HFF-Myc (cell line): Measurements from ENCODE around the gene TMEM25.

Source experiments
- DNase-seq: peaks from one replicate; pipeline ENCODE4 v3.0.0-alpha.2; 2011; ENCODE audit warnings: low read depth; ENCODE audit errors: extremely low read depth
- H3K4me3 ChIP-seq: replicated peaks from 2 replicates; pipeline ENCODE4 v1.5.1; 2011; ENCODE audit warnings: low read depth, mild to moderate bottlenecking, control low read depth, low read length
- TF ChIP-seq, protein P1 (sequence below): IDR thresholded peaks from 2 replicates; pipeline ENCODE4 v1.5.1; 2012; ENCODE audit warnings: mild to moderate bottlenecking, low read depth, low read length, control low read depth; ENCODE audit errors: missing control alignments

The TMEM25 gene

DNA sequence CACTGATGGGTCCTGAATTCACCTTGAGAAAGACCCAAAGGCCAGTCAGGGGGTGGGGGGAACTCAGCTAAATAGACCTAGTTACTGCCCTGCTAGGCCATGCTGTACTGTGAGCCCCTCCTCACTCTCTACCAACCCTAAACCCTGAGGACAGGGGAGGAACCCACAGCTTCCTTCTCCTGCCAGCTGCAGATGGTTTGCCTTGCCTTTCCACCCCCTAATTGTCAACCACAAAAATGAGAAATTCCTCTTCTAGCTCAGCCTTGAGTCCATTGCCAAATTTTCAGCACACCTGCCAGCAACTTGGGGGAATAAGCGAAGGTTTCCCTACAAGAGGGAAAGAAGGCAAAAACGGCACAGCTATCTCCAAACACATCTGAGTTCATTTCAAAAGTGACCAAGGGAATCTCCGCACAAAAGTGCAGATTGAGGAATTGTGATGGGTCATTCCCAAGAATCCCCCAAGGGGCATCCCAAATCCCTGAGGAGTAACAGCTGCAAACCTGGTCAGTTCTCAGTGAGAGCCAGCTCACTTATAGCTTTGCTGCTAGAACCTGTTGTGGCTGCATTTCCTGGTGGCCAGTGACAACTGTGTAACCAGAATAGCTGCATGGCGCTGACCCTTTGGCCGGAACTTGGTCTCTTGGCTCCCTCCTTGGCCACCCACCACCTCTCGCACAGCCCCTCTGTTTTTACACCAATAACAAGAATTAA, 6.1 kb upstream of the TMEM25 start:
- H3K4me3 ChIP-seq = no peak overlapping the region
- no peak for DNase-seq
- TF ChIP-seq, protein P1, sequence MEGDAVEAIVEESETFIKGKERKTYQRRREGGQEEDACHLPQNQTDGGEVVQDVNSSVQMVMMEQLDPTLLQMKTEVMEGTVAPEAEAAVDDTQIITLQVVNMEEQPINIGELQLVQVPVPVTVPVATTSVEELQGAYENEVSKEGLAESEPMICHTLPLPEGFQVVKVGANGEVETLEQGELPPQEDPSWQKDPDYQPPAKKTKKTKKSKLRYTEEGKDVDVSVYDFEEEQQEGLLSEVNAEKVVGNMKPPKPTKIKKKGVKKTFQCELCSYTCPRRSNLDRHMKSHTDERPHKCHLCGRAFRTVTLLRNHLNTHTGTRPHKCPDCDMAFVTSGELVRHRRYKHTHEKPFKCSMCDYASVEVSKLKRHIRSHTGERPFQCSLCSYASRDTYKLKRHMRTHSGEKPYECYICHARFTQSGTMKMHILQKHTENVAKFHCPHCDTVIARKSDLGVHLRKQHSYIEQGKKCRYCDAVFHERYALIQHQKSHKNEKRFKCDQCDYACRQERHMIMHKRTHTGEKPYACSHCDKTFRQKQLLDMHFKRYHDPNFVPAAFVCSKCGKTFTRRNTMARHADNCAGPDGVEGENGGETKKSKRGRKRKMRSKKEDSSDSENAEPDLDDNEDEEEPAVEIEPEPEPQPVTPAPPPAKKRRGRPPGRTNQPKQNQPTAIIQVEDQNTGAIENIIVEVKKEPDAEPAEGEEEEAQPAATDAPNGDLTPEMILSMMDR = no peak

DNA sequence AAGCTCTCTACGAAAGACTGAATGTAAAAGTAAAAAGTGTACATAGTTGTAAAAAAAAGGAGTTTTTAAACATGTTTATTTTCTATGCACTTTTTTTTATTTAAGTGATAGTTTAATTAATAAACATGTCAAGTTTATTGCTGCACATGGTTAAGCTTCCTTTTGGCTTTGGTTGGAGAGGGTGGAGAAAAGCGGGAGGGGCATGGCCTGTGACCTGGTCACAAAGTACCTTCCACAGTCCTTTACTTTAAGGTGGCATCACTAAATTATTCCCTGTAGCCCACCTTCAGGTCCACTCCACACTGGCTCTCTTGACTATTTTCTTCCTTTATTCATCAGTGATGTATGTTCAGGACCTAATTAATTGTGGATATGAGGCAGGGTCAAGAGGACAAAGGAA, 4.3 kb upstream of the TMEM25 start:
- H3K4me3 ChIP-seq = no peak overlapping the region
- TF ChIP-seq, protein P1 = no peak
- no peak for DNase-seq

DNA sequence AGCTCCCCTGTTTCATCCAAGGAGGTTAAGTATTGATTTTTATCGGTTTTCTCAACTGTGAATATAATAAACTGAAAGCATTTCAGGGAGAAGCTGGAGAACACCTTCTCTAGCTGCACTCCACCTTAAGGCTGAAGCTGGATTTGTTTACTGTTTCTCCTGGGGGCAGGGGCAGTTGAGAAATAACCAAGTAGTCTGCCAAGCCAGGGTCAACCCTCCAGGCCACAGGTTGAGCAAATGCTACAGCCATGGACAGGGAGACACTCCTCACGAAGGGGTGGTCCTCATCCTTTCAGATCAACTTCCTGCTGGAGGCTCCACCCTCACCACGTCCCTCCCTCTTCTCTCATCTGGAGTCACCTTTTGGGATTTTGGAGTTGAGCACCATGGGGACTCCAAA, 3.9 kb upstream of the TMEM25 start, which contains the start of gene TTC36:
Gene TTC36, plus strand, starts transcription at position 366 of the 400 bp plus-strand sequence. Its CDS starts 21 bp downstream, at position 387.
- no peak for DNase-seq
- no peak within 1 kb of the TSS for H3K4me3 ChIP-seq
- TF ChIP-seq, protein P1 = no peak

DNA sequence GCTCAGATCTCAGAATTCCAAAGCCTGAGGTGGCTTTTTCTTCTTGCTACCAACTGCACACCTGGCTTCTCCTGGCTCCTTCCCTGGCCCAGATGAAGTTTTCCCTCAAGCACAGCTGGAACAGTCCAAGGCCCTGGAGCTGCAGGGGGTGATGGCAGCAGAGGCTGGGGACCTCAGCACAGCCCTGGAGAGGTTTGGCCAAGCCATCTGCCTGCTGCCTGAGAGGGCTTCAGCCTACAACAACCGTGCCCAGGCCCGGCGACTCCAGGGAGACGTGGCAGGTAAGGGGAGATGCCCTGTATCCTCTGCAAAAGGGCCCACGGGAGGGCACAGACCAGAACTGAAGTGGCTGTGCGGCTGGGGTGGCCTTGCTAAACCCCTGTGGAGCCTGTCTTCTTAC, 2.5 kb upstream of the TMEM25 start:
- TF ChIP-seq, protein P1 = no peak
- DNase-seq = no peak
- H3K4me3 ChIP-seq = no peak overlapping the region

DNA sequence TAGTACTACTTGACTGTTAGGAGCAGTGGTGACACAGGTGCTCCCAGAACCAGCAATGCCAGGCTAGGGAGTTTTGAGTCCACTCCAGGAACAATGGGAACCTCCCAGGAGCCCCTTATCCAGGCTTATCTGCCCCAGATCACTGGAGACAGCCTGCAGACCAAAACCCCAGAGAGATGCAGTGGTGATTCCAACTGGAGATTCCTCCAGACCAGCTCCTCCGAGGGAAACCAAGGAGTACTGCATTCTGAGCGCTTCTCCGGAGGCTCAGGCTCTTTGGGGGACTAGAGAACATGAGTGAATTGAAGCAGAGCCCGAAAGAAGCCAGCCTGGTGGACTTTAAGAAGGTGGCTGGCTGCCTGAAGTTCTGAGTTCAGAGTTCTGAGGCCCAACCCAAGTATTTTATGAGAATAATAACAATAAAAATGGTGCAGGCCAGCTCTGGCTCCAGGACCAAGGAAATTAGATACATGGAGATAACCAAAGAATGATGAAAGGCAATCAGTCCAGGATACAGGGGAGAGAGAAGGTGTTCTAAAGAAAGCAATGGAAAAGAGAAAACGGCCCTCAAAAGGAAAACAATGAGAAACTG, 1.3 kb upstream of the TMEM25 start:
- no peak for DNase-seq
- TF ChIP-seq, protein P1 = no peak
- peak overlapping the region; percentile 63 for H3K4me3 ChIP-seq

DNA sequence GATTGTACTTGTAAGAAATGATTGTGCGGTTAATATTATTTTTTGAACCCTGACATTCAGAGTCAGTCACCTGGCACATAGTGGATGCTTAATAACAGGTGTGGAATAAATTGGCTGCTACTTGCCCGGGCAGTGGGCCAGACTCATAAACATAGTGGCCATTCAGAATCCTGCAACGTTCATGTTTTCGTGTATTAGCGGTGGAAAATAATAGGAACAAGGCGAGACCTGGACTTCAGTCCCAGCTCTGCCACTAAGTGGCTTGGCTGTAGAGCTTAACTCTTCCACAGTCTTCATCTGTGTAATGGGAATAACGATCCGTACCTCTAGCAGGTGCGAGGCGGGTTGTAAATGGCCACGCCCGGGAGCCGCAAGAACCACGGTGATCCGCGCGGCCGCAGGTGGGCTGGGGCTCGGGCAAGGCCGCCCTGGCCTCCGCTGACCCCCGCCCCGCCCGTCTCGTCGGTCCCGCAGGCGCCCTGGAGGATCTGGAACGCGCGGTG, 761 bp upstream of the TMEM25 start:
- DNase-seq = no peak

More for the DNA sequence above, 761 bp upstream of the TMEM25 start:
- TF ChIP-seq, protein P1 = no peak
- peak overlapping the region; percentile 63 for H3K4me3 ChIP-seq
